ENCODE measurements around the gene CNTN1.

CNTN1 gene

GRCh38 chr12:40770781-40771180, 78.5 kb downstream of the CNTN1 start:
- DNase-seq (ENCODE audit: low read depth), result no peak

GRCh38 chr12:40775661-40776060, 83.4 kb downstream of the CNTN1 start:
- no peak for DNase-seq (ENCODE audit: low read depth)

GRCh38 chr12:40784102-40784501, 91.9 kb downstream of the CNTN1 start:
- no peak for DNase-seq (ENCODE audit: low read depth)

- DNase-seq (ENCODE audit: low read depth), result no peak
Observed at GRCh38 chr12:40788276-40788675, 96.0 kb downstream of the CNTN1 start.

- DNase-seq (ENCODE audit: low read depth), result no peak
Observed at GRCh38 chr12:40792792-40793386, 100.7 kb downstream of the CNTN1 start.

- no peak for DNase-seq (ENCODE audit: low read depth)
Observed at GRCh38 chr12:40793471-40793870, 101.2 kb downstream of the CNTN1 start.

GRCh38 chr12:40794087-40794486, 101.8 kb downstream of the CNTN1 start:
- no peak for DNase-seq (ENCODE audit: low read depth)

- DNase-seq (ENCODE audit: low read depth), result no peak
Observed at GRCh38 chr12:40801082-40801481, 108.8 kb downstream of the CNTN1 start.

GRCh38 chr12:40801861-40802260, 109.6 kb downstream of the CNTN1 start:
- DNase-seq (ENCODE audit: low read depth), result no peak

GRCh38 chr12:40802656-40803055, 110.4 kb downstream of the CNTN1 start:
- DNase-seq (ENCODE audit: low read depth), result no peak

GRCh38 chr12:40819436-40820108, 127.3 kb downstream of the CNTN1 start:
- no peak for DNase-seq (ENCODE audit: low read depth)

GRCh38 chr12:40820794-40821484, 128.7 kb downstream of the CNTN1 start:
- no peak for DNase-seq (ENCODE audit: low read depth)

GRCh38 chr12:40825156-40825555, 132.9 kb downstream of the CNTN1 start:
- DNase-seq (ENCODE audit: low read depth), result no peak

- DNase-seq (ENCODE audit: low read depth), result no peak
Observed at GRCh38 chr12:40827683-40828592, 135.7 kb downstream of the CNTN1 start.

GRCh38 chr12:40828593-40828990, 136.4 kb downstream of the CNTN1 start:
- DNase-seq (ENCODE audit: low read depth), result no peak

- no peak for DNase-seq (ENCODE audit: low read depth)
Observed at GRCh38 chr12:40829738-40830144, 137.5 kb downstream of the CNTN1 start.

- DNase-seq (ENCODE audit: low read depth), result no peak
Observed at GRCh38 chr12:40831916-40832315, 139.7 kb downstream of the CNTN1 start.

- no peak for DNase-seq (ENCODE audit: low read depth)
Observed at GRCh38 chr12:40832668-40833067, 140.4 kb downstream of the CNTN1 start.

GRCh38 chr12:40833818-40834217, 141.6 kb downstream of the CNTN1 start:
- no peak for DNase-seq (ENCODE audit: low read depth)

GRCh38 chr12:40834321-40834720, 142.1 kb downstream of the CNTN1 start:
- no peak for DNase-seq (ENCODE audit: low read depth)

- no peak for DNase-seq (ENCODE audit: low read depth)
Observed at GRCh38 chr12:40837891-40838429, 145.7 kb downstream of the CNTN1 start.

GRCh38 chr12:40843495-40843894, 151.3 kb downstream of the CNTN1 start:
- DNase-seq (ENCODE audit: low read depth), result no peak
